RWPE1 (cell line): Measurements from ENCODE around the gene CAMK2B.

Experiments
- CTCF ChIA-PET: fragments of 350-600 bp; sonication (Branson Sonifier 250); formaldehyde crosslinking; extraction: SDS; loops from one replicate; lab custom pipeline; 2021; lab: Yijun Ruan, JAX
- POLR2A ChIA-PET: fragments of 400-600 bp; formaldehyde crosslinking; extraction: SDS; loops from one replicate; lab custom pipeline; 2020; ENCODE audit warnings: antibody characterized with exemption; ENCODE audit not compliant: low non-redundant PET; lab: Yijun Ruan, JAX
- DNase-seq: peaks from one replicate; pipeline ENCODE4 v3.0.0; 2012; ENCODE audit warnings: low spot score
- H3K27ac ChIP-seq: fragments of 450-650 bp; 2 replicates; pipeline ENCODE4 v1.5.1; 2017
- CTCF ChIP-seq: fragments of 450-650 bp; conservative IDR thresholded peaks from 2 replicates; pipeline ENCODE4 v1.5.1; 2017; ENCODE audit warnings: low read depth, mild to moderate bottlenecking

CAMK2B gene

GRCh38 chr7:44184206-44184872 is 141.1 kb downstream of the CAMK2B start:
- POLR2A ChIA-PET, result no interaction called here
- CTCF ChIA-PET, result no interaction called here
- TF ChIP-seq CTCF, result no peak
- DNase-seq, result peak; percentile 95
- peak overlapping the region; percentile 70 for H3K27ac ChIP-seq

GRCh38 chr7:44183386-44183785 is 142.0 kb downstream of the CAMK2B start:
- no peak for DNase-seq
- H3K27ac ChIP-seq, result no peak overlapping the region
- no peak for TF ChIP-seq CTCF
- CTCF ChIA-PET, result no interaction called here
- POLR2A ChIA-PET, result no interaction called here

- DNase-seq, result no peak
- TF ChIP-seq CTCF, result no peak
- POLR2A ChIA-PET, result no interaction called here
- H3K27ac ChIP-seq, result no peak overlapping the region
- CTCF ChIA-PET, result no interaction called here
Measured at GRCh38 chr7:44182827-44183226, 142.6 kb downstream of the CAMK2B start.

- no peak for DNase-seq
- H3K27ac ChIP-seq, result no peak overlapping the region
- CTCF ChIA-PET, result interaction anchor here (0.5 kb wide), 1 partner anchor 287 kb away, joined by 3 read pairs; no protein-coding TSS in a partner anchor
- TF ChIP-seq CTCF, result no peak
- POLR2A ChIA-PET, result no interaction called here
Measured at GRCh38 chr7:44180631-44181030, 144.8 kb downstream of the CAMK2B start.

- ChIA-PET CTCF (no interaction called here), POLR2A (no interaction called here)
- no peak for TF ChIP-seq CTCF
- no peak for DNase-seq
- no peak overlapping the region for H3K27ac ChIP-seq
Measured at GRCh38 chr7:44177570-44178131, 147.7 kb downstream of the CAMK2B start.

- no peak overlapping the region for H3K27ac ChIP-seq
- POLR2A ChIA-PET, result no interaction called here
- CTCF ChIA-PET, result no interaction called here
- no peak for DNase-seq
- TF ChIP-seq CTCF, result no peak
Measured at GRCh38 chr7:44176486-44176885, 148.9 kb downstream of the CAMK2B start.
